ENCODE results near the gene IL6ST.

The IL6ST gene

GRCh38 chr5:56012281-56012963 lies 17.7 kb upstream of the IL6ST start:
- peak overlapping the region in 1 of 2 donors; percentile 8 for H3K4me3 ChIP-seq (replicated peaks in 1 of 2; ENCODE audit: low read depth in 2 of 2, low read length in 2 of 2)
- no peak for TF ChIP-seq CTCF (IDR thresholded peaks at IDR 0.05; ENCODE audit: low read depth, low read length)

GRCh38 chr5:56011835-56012234 lies 17.1 kb upstream of the IL6ST start:
- peak overlapping the region in 1 of 2 donors; percentile 8 for H3K4me3 ChIP-seq (replicated peaks in 1 of 2; ENCODE audit: low read depth in 2 of 2, low read length in 2 of 2)
- TF ChIP-seq CTCF (IDR thresholded peaks at IDR 0.05; ENCODE audit: low read depth, low read length): no peak
- peak; percentile 92 for DNase-seq (ENCODE audit: low read depth in 2 of 2)

More at GRCh38 chr5:56012281-56012963, 17.7 kb upstream of the IL6ST start:
- peak; percentile 68 to 77 for DNase-seq (ENCODE audit: low read depth in 2 of 2)

GRCh38 chr5:56010431-56010830 lies 15.7 kb upstream of the IL6ST start:
- no peak for TF ChIP-seq CTCF (IDR thresholded peaks at IDR 0.05; ENCODE audit: low read depth, low read length)
- H3K4me3 ChIP-seq (replicated peaks in 1 of 2; ENCODE audit: low read depth in 2 of 2, low read length in 2 of 2): no peak overlapping the region
- no peak for DNase-seq (ENCODE audit: low read depth in 2 of 2)

GRCh38 chr5:56006600-56006999 lies 11.8 kb upstream of the IL6ST start:
- no peak for DNase-seq (ENCODE audit: low read depth in 2 of 2)
- TF ChIP-seq CTCF (IDR thresholded peaks at IDR 0.05; ENCODE audit: low read depth, low read length): no peak
- H3K4me3 ChIP-seq (replicated peaks in 1 of 2; ENCODE audit: low read depth in 2 of 2, low read length in 2 of 2): no peak overlapping the region

- TF ChIP-seq CTCF (IDR thresholded peaks at IDR 0.05; ENCODE audit: low read depth, low read length): no peak
- H3K4me3 ChIP-seq (replicated peaks in 1 of 2; ENCODE audit: low read depth in 2 of 2, low read length in 2 of 2): no peak overlapping the region
- DNase-seq (ENCODE audit: low read depth in 2 of 2): no peak
Observed at GRCh38 chr5:56006094-56006493, 11.3 kb upstream of the IL6ST start.

GRCh38 chr5:56004874-56005273 lies 10.1 kb upstream of the IL6ST start:
- DNase-seq (ENCODE audit: low read depth in 2 of 2): no peak
- TF ChIP-seq CTCF (IDR thresholded peaks at IDR 0.05; ENCODE audit: low read depth, low read length): no peak

GRCh38 chr5:56003679-56004078 lies 8.9 kb upstream of the IL6ST start:
- no peak overlapping the region for H3K4me3 ChIP-seq (replicated peaks in 1 of 2; ENCODE audit: low read depth in 2 of 2, low read length in 2 of 2)
- peak; percentile 44 to 78 for DNase-seq (ENCODE audit: low read depth in 2 of 2)
- TF ChIP-seq CTCF (IDR thresholded peaks at IDR 0.05; ENCODE audit: low read depth, low read length): no peak

More at GRCh38 chr5:56004874-56005273, 10.1 kb upstream of the IL6ST start:
- no peak overlapping the region for H3K4me3 ChIP-seq (replicated peaks in 1 of 2; ENCODE audit: low read depth in 2 of 2, low read length in 2 of 2)
